PC-9 (cell line): ENCODE measurements around the gene SBSN. TPM values are rescaled to one million over a fixed set of nuclear protein-coding genes. Genes with fewer than 3 reads are reported as not detected.

Experiments
- BruUV-seq: library from RNA; stranded (reverse); fragments of 400-500 nt; replicated peaks from 2 replicates; lab custom pipeline; 2021; lab: Mats Ljungman, UMichigan
- CTCF ChIA-PET: fragments of 300-600 bp; sonication (Branson Sonifier 250); formaldehyde crosslinking; loops from one replicate; lab custom pipeline; 2022; ENCODE audit warnings: antibody characterized with exemption; lab: Charles Lee
- POLR2A ChIA-PET: fragments of 300-600 bp; sonication (Branson Sonifier 250); formaldehyde crosslinking; loops from one replicate; lab custom pipeline; 2022; ENCODE audit warnings: antibody characterized with exemption; ENCODE audit not compliant: unreplicated experiment; lab: Charles Lee
- DNase-seq, 2 experiments: peaks; one replicate each; pipeline versions ENCODE4 v3.0.0 to v3.0.0-alpha.2; 2015 to 2022; ENCODE audit warnings: mixed read lengths in 1 of 2
- H2AFZ ChIP-seq: fragments of 200-600 bp; sonication (generic); 2 replicates; pipeline ENCODE4 v1.8.1; 2017; ENCODE audit warnings: antibody characterized with exemption
- H3F3A ChIP-seq: fragments of 200-600 bp; sonication (generic); 2 replicates; pipeline ENCODE4 v1.8.1; 2017; ENCODE audit warnings: antibody characterized with exemption, mild to moderate bottlenecking, low read depth; ENCODE audit not compliant: insufficient read depth
- H3K27ac ChIP-seq: fragments of 200-600 bp; sonication (generic); 2 replicates; pipeline ENCODE4 v1.6.1; 2016; ENCODE audit warnings: mixed run types
- H3K27me3 ChIP-seq: fragments of 200-600 bp; sonication (generic); 2 replicates; pipeline ENCODE4 v1.6.1; 2016; ENCODE audit warnings: low read depth, mixed run types; ENCODE audit not compliant: insufficient read depth
- H3K36me3 ChIP-seq: fragments of 200-600 bp; sonication (generic); 2 replicates; pipeline ENCODE4 v1.6.1; 2016; ENCODE audit warnings: low read depth, mixed run types
- H3K4me1 ChIP-seq: fragments of 200-600 bp; sonication (generic); replicated peaks from 2 replicates; pipeline ENCODE4 v1.6.1; 2016; ENCODE audit warnings: mixed run types; ENCODE audit not compliant: insufficient read depth
- H3K4me2 ChIP-seq: fragments of 200-600 bp; sonication (generic); 2 replicates; pipeline ENCODE4 v1.6.1; 2017; ENCODE audit warnings: mixed run types
- H3K4me3 ChIP-seq: fragments of 200-600 bp; sonication (generic); 2 replicates; pipeline ENCODE4 v1.6.1; 2016; ENCODE audit warnings: mixed run types
- H3K79me2 ChIP-seq: fragments of 200-600 bp; sonication (generic); 2 replicates; pipeline ENCODE4 v1.6.1; 2017; ENCODE audit warnings: low read depth, mixed run types
- H3K9me2 ChIP-seq: fragments of 200-600 bp; sonication (generic); 2 replicates; pipeline ENCODE4 v1.8.1; 2017; ENCODE audit warnings: mild to moderate bottlenecking; ENCODE audit not compliant: insufficient read depth
- H3K9me3 ChIP-seq: fragments of 200-600 bp; sonication (generic); 2 replicates; pipeline ENCODE4 v1.8.1; 2016; ENCODE audit warnings: low read depth; ENCODE audit not compliant: insufficient read depth
- H4K20me1 ChIP-seq: fragments of 200-600 bp; sonication (generic); 2 replicates; pipeline ENCODE4 v1.8.1; 2017; ENCODE audit not compliant: insufficient read depth
- CTCF ChIP-seq: fragments of 200-600 bp; sonication (generic); conservative IDR thresholded peaks from 2 replicates; pipeline ENCODE4 v1.6.1; 2017; ENCODE audit warnings: mixed run types, antibody characterized with exemption, mild to moderate bottlenecking, moderate library complexity
- EZH2 ChIP-seq: fragments of 200-600 bp; sonication (generic); IDR thresholded peaks from 2 replicates; pipeline ENCODE4 v1.8.0; 2017; ENCODE audit warnings: antibody characterized with exemption, low read depth
- intact Hi-C: fragments of 100-400 bp; cut with micrococcal nuclease; formaldehyde crosslinking; loops from one replicate; pipeline ENCODE4 v1.10.0; 2022; ENCODE audit not compliant: unreplicated experiment
- total RNA-seq: library from RNA; stranded (reverse); gene quantifications from 2 replicates; pipeline ENCODE4 v1.2.3, GENCODE V29; 2021

The SBSN gene
- total RNA-seq, 1 experiment from 2014 or later: 0.76 TPM

- CTCF ChIA-PET: no interaction called here
- BruUV-seq: no TSS peak
Observed at GRCh38 chr19:35551091-35551810, 23.1 kb upstream of the SBSN start.

GRCh38 chr19:35549879-35550523, 21.9 kb upstream of the SBSN start:
- intact Hi-C loops: loop anchor here (1.0 to 5.0 kb wide), 3 partner anchors 92 to 382 kb away; partner anchors contain the start of gene ETV2
- Histone ChIP-seq H3K9me3 (no peaks in the 10 kb centered on the region), H3K36me3 (0 out of 2 replicates have a peak, but pooled peaks cover 6% of the 10 kb centered on the region), H4K20me1 (no peaks in the 10 kb centered on the region; the same call in 1 of the 2 replicates), H3K79me2 (peaks cover 25% of the 10 kb centered on the region), H3K9me2 (no peaks in the 10 kb centered on the region), H3K4me2 (no peak overlapping the region), H2AFZ (no peak overlapping the region), H3K27ac (no peak overlapping the region), H3K27me3 (no peaks in the 10 kb centered on the region), H3F3A (no peaks in the 10 kb centered on the region; the same call in 1 of the 2 replicates), H3K4me3 (no peak overlapping the region), H3K4me1 (peaks cover 7% of the 10 kb centered on the region)
- POLR2A ChIA-PET: no interaction called here
- BruUV-seq: no TSS peak
- TF ChIP-seq CTCF (no peak), EZH2 (no peak)
- CTCF ChIA-PET: interaction anchor here (2.6 kb wide), 1 partner anchor 40 kb away, joined by 10 read pairs; no protein-coding TSS in a partner anchor
- DNase-seq: no peak

More at GRCh38 chr19:35551091-35551810, 23.1 kb upstream of the SBSN start:
- Histone ChIP-seq H4K20me1 (no peaks in the 10 kb centered on the region; the same call in 1 of the 2 replicates), H3K79me2 (peaks cover 14% of the 10 kb centered on the region), H3F3A (no peaks in the 10 kb centered on the region; the same call in 1 of the 2 replicates), H3K4me3 (no peak overlapping the region), H3K27ac (no peak overlapping the region), H3K4me2 (no peak overlapping the region), H2AFZ (no peak overlapping the region), H3K4me1 (peaks cover 7% of the 10 kb centered on the region), H3K9me3 (no peaks in the 10 kb centered on the region), H3K9me2 (no peaks in the 10 kb centered on the region), H3K36me3 (0 out of 2 replicates have a peak, but pooled peaks cover 6% of the 10 kb centered on the region), H3K27me3 (no peaks in the 10 kb centered on the region)
- TF ChIP-seq CTCF (no peak), EZH2 (no peak)
- intact Hi-C loops: no loop called here
- no peak for DNase-seq
- POLR2A ChIA-PET: no interaction called here

- Histone ChIP-seq H3K27me3 (no peaks in the 10 kb centered on the region), H3K9me3 (no peaks in the 10 kb centered on the region), H3K27ac (no peak overlapping the region), H3K4me2 (no peak overlapping the region), H3K36me3 (0 out of 2 replicates have a peak, but pooled peaks cover 6% of the 10 kb centered on the region), H3K79me2 (peaks cover 32% of the 10 kb centered on the region), H3K4me3 (no peak overlapping the region), H4K20me1 (no peaks in the 10 kb centered on the region; the same call in 1 of the 2 replicates), H3K4me1 (peaks cover 10% of the 10 kb centered on the region), H2AFZ (no peak overlapping the region), H3F3A (no peaks in the 10 kb centered on the region; the same call in 1 of the 2 replicates), H3K9me2 (no peaks in the 10 kb centered on the region)
- BruUV-seq: no TSS peak
- intact Hi-C loops: loop anchor here (1.0 to 5.0 kb wide), 3 partner anchors 93 to 383 kb away; partner anchors contain the start of gene ETV2
- POLR2A ChIA-PET: no interaction called here
- TF ChIP-seq CTCF (peak; percentile 88), EZH2 (no peak)
- DNase-seq: peak; percentile 46 to 50
- CTCF ChIA-PET: interaction anchor here (2.6 kb wide), 1 partner anchor 39 kb away, joined by 10 read pairs; no protein-coding TSS in a partner anchor
Observed at GRCh38 chr19:35549174-35549788, 21.2 kb upstream of the SBSN start.
